ENCODE results near the gene AFAP1L1. TPM values are rescaled to one million over a fixed set of nuclear protein-coding genes. Genes with fewer than 3 reads are reported as not detected.

The AFAP1L1 gene
- total and polyA plus RNA-seq, 10 of the 15 experiments (the other 5 are each of a cell fraction or from before 2014, with no cell fraction given), result 0.11 TPM; not detected in 9

GRCh38 chr5:149297340-149298025, 25.8 kb downstream of the AFAP1L1 start:
- Histone ChIP-seq H3K4me2 (ENCODE audit: control insufficient read depth, insufficient read depth) (no peak overlapping the region), H3K79me2 (ENCODE audit: control insufficient read depth, insufficient read depth, low read length) (no peaks in the 10 kb centered on the region), H3K9me3 (replicated peaks; ENCODE audit: control insufficient read depth, insufficient read depth, low read length) (no peaks in the 10 kb centered on the region), H3K27ac (ENCODE audit: control insufficient read depth, insufficient read depth) (no peak overlapping the region), H3K4me1 (ENCODE audit: control insufficient read depth, insufficient read depth, low read length) (peaks cover 12% of the 10 kb centered on the region), H2AFZ (ENCODE audit: control insufficient read depth, low read depth, low read length) (no peak overlapping the region), H3K36me3 (ENCODE audit: control insufficient read depth in 2 of 2, insufficient read depth in 2 of 2, low read length in 1 of 2) (no peaks in the 10 kb centered on the region), H3K27me3 (replicated peaks in 1 of 2; ENCODE audit: control insufficient read depth in 2 of 2, insufficient read depth in 2 of 2, low read length in 1 of 2) (peaks cover 0 to 5% of the 10 kb centered on the region in 2 experiments; a peak in 2 of 4 replicates), H3K9ac (ENCODE audit: control insufficient read depth, insufficient read depth, low read length) (no peak overlapping the region), H3K4me3 (no peak overlapping the region), H4K20me1 (ENCODE audit: control insufficient read depth, insufficient read depth) (no peaks in the 10 kb centered on the region)
- intact Hi-C loops (cut with micrococcal nuclease; ENCODE audit: unreplicated experiment), result no loop called here
- in situ Hi-C loops (cut with MboI), result no loop called here
- ChIA-PET RAD21 (ENCODE audit: unreplicated experiment) (no interaction called here), CTCF (interaction anchor here (0.9 kb wide), 1 partner anchor 20 kb away, joined by 5 read pairs; no protein-coding TSS in a partner anchor), POLR2A (interaction anchor here (1.2 kb wide), 1 partner anchor 11 kb away, joined by 4 read pairs; no protein-coding TSS in a partner anchor), SMC1A (ENCODE audit: uncharacterized antibody, unreplicated experiment) (no interaction called here)
- DNase-seq (ENCODE audit: low read depth, low spot score) (no peak), ATAC-seq (no peak), FAIRE-seq (no peak)
- WGBS (ENCODE audit: insufficient coverage, insufficient replicate concordance, low lambda C conversion rate, missing lambda C conversion rate), result 20% methylated on average over 5 of the region's 5 CpGs
- TF ChIP-seq CBX5 (IDR thresholded peaks at IDR 0.05; ENCODE audit: low read depth), result no peak
- TF ChIP-seq BCL3 (IDR thresholded peaks at IDR 0.05; ENCODE audit: borderline replicate concordance, insufficient read depth, low read depth, low read length, poor library complexity, severe bottlenecking), result no peak
- no peak for TF ChIP-seq BCLAF1 (IDR thresholded peaks at IDR 0.05)
- no peak for TF ChIP-seq ZNF217 (IDR thresholded peaks at IDR 0.05)
- no peak for TF ChIP-seq YY1 (IDR thresholded peaks at IDR 0.05; ENCODE audit: low read depth, low read length)
- no peak for TF ChIP-seq PAX5 (IDR thresholded peaks at IDR 0.05; ENCODE audit: borderline replicate concordance, low read depth, low read length)
- TF ChIP-seq SRF (IDR thresholded peaks at IDR 0.05; ENCODE audit: low read depth in 2 of 2, low read length in 2 of 2), result no peak
- TF ChIP-seq GATAD2B (conservative IDR thresholded peaks at IDR 0.05; ENCODE audit: low read depth), result no peak
- no peak for TF ChIP-seq CHD4 (IDR thresholded peaks at IDR 0.05)
- no peak for TF ChIP-seq ZNF274 (IDR thresholded peaks at IDR 0.05; ENCODE audit: insufficient read depth, insufficient read length)
- TF ChIP-seq RFX5 (IDR thresholded peaks at IDR 0.05; ENCODE audit: low read depth, low read length), result no peak
- TF ChIP-seq CEBPB (IDR thresholded peaks at IDR 0.05; ENCODE audit: borderline replicate concordance in 1 of 2, low read depth in 2 of 2, low read length in 2 of 2), result no peak
- BruUV-seq (replicated peaks), result no TSS peak

All from GM12878 (cell line).